Measurements from ENCODE around the gene PYGB. TPM values are rescaled to one million over a fixed set of nuclear protein-coding genes. Genes with fewer than 3 reads are reported as not detected.
"Not testable (repeated sequence)": the region's sequence is repeated elsewhere in the genome, so short reads cannot be mapped to it uniquely, and the experiment has no call there.

Gene PYGB
- total RNA-seq, 1 experiment from 2014 or later: 63.3 TPM

DNA sequence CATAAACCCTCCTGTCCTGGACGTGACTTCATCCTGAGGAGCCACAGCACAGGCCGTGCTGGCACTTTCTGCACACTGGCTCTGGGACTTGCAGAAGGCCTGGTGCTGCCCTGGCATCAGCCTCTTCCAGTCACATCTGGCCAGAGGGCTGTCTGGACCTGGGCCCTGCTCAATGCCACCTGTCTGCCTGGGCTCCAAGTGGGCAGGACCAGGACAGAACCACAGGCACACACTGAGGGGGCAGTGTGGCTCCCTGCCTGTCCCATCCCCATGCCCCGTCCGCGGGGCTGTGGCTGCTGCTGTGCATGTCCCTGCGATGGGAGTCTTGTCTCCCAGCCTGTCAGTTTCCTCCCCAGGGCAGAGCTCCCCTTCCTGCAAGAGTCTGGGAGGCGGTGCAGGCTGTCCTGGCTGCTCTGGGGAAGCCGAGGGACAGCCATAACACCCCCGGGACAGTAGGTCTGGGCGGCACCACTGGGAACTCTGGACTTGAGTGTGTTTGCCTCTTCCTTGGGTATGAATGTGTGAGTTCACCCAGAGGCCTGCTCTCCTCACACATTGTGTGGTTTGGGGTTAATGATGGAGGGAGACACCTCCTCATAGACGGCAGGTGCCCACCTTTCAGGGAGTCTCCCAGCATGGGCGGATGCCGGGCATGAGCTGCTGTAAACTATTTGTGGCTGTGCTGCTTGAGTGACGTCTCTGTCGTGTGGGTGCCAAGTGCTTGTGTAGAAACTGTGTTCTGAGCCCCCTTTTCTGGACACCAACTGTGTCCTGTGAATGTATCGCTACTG is 22.0 kb upstream of the PYGB start:
- in situ Hi-C loops (cut with HindIII; ENCODE audit: low sequenced_read_pairs): no loop called here
- DNase-seq (ENCODE audit: low spot score): no peak

- peak; percentile 91 for DNase-seq (ENCODE audit: low spot score)
- in situ Hi-C loops (cut with HindIII; ENCODE audit: low sequenced_read_pairs): no loop called here
Observed at GRCh38 chr20:25226433-25227316, 21.2 kb upstream of the PYGB start.

DNA sequence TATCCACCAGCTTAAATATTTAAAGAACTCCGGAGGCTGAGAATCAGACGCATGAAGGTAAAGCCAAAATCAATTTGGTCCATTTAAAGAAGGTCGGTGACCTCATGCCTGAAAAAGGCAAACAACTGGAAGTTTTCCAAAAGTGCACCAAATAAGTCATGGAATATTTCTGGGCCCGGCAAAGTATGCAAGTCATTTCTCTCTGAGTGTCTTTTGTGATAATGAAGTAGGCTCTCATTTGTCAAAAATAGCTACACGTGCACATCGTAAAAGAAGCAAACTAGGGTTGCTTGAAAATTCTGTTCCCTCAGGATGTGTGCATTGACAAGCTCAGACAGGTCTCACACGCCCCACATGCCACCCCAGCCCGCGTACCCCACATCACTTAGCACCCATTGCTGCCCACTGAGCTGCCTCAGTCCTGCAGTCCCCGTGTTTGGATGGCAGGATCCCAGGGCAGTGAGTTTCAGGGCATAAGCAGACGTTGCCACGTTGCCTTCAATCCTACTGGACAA is 20.5 kb upstream of the PYGB start:
- in situ Hi-C loops (cut with HindIII; ENCODE audit: low sequenced_read_pairs): no loop called here

GRCh38 chr20:25229486-25230165 is 18.3 kb upstream of the PYGB start:
- in situ Hi-C loops (cut with HindIII; ENCODE audit: low sequenced_read_pairs): no loop called here
- DNase-seq (ENCODE audit: low spot score): no peak

More for the DNA sequence above, 20.5 kb upstream of the PYGB start:
- DNase-seq (ENCODE audit: low spot score): peak; percentile 73

DNA sequence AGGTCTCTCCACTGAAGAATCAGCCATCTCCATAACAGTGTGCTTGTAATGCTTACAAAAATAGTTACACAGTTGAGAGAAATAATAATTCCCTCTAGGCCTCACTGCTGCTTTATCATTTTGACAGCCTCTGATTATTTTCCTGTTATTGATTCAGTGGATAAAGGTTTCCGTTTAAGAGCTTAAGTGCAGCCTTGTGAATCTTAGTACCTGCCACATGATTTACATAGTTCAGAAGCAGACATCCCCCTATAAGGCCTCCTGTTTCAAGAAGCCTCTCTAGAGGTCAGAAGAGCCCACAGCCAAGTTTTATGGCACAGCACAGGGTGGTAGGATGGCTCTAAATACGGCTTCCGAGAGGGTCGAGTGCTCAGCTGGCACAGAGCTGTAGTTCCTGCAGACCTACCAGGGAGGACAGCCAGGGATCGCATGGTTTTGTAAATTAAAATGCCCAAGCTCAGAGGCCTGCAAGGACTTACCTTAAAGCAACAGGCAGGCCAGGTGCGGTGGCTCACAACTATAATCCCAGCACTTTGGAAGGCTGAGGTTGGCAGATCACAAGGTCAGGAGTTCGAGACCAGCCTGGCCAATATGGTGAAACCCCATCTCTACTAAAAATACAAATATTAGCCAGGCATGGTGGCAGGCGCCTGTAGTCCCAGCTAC is 17.6 kb upstream of the PYGB start:
- DNase-seq (ENCODE audit: low spot score): no peak
- in situ Hi-C loops (cut with HindIII; ENCODE audit: low sequenced_read_pairs): no loop called here

GRCh38 chr20:25233016-25233772 is 14.7 kb upstream of the PYGB start:
- in situ Hi-C loops (cut with HindIII; ENCODE audit: low sequenced_read_pairs): no loop called here
- peak; percentile 76 for DNase-seq (ENCODE audit: low spot score)

- DNase-seq (ENCODE audit: low spot score); in situ Hi-C loops (cut with HindIII; ENCODE audit: low sequenced_read_pairs): not testable (repeated sequence)
Observed at GRCh38 chr20:25234009-25234849, 13.7 kb upstream of the PYGB start.

DNA sequence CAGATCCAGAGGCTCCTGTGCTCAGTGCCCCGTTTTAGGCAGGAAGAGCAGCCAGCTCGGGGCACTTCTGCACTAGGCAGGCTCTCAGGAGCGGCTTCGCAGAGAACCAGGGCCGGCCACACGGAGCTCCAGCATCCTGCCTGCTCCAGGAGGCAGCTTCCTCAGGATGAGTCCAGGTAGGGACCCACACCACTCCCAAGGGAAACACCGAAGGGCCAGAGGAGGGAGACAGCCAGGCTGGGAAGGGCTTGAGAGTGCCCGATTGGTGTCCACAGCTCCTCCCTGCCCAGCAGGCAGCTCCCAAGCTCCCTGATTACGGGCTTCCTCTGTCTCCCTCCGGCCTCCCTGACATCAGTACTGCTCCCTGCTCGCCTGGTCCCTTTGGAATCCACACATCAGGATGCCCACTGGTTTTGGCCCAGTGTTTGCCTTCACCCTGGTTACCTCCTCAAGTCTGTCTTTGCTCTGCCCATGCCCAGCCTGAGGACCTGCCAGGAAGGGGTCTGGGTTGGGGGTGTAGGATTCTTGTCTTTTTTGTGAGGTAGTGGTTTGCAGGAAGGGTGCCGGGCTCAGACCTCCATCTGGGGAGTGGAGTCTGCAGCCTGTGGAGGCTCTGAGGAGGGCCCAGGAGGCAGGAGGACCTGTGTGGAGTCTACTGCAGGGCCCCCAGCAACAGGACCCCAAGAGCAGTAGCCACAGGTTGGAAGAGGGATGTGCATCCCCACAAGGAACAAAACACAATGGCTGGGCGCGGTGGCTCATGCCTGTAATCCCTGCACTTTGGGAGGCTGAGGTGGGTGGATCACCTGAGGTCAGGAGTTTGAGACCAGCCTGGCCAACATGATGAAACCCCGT is 11.2 kb upstream of the PYGB start:
- in situ Hi-C loops (cut with HindIII; ENCODE audit: low sequenced_read_pairs): no loop called here
- DNase-seq (ENCODE audit: low spot score): no peak

GRCh38 chr20:25237610-25238318 is 10.1 kb upstream of the PYGB start:
- in situ Hi-C loops (cut with HindIII; ENCODE audit: low sequenced_read_pairs): no loop called here
- DNase-seq (ENCODE audit: low spot score): no peak

DNA sequence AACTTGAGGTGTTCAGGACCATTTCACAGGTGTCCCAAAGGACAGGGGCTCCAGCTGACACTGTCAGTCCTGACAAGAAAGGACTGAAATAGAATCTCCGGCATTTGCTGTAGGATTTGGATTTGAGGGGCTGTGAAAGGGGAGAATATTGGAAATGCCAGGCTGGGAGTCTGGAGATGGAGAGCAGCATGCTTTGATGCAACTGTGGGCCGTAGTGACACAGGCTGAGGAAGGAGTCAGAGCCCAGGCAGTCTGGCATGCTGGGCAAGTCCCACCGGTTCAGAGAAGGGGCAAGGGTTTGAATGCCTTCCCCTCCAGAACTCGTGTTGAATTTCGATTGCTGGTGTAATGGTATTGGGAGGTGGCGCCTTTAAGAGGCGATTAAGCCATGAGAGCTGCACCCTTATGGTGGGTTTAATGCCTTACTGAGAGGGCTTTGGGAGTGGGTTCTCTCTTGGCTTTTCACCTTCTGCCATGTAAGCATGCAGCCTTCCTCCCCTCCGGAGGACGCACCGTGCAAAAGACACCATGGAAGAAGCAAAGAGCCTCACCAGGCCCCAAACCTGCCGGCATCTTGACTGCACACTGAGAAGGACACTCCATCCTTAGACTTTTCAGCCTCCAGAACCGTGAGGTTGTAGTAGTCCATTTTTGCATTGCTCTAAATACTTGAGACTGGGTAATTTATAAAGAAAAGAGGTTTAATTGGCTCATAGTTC is 9.4 kb upstream of the PYGB start:
- in situ Hi-C loops (cut with HindIII; ENCODE audit: low sequenced_read_pairs): no loop called here
- DNase-seq (ENCODE audit: low spot score): no peak

DNA sequence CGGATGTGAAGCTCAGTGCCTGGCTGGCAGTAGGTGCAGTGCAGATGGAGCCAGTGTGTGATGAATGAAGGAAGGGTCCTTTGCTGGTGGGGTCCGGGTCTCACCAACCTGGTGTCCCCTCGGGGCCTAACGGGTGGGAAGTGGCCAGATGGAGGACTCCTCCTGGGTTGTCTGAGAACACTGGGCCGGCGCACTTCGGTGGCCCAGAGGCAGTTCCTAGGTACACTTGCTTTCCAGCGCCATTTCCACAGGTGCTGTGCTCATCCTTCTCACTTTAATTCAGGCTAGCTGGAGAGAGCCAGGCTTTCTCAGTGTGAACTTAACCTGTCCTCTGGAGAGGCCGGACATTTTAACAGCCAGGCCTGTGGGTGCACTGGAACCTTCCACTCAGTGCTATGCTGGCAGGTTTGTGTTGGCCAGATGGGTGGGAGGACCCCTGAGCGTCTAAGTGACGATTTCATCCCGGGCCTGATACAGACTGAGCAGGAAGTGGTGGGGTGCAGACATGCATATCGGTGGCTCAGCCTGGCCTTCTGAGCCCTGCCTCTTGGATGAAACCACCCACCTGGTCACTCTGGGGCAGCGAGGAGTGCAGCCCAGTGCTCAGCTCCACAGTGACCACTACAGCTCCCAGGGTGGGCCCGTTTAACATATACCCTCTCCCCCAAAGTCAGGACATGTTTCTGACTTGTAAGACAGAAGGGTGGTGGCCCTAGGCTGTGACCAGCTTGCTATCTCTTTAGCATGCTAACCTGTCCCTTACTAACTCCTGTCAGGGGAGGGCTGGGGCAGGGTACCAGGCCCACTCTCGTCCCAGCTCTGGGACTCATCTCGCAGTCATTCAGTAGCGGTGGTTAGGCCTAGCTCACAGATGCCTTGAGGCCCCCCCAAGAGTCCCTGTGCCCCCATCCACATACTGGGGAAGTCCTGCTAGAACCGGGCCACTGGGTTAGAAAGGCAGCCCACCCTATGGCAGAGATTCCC is 8.2 kb upstream of the PYGB start:
- no peak for DNase-seq (ENCODE audit: low spot score)

GRCh38 chr20:25240851-25241658 is 6.8 kb upstream of the PYGB start:
- DNase-seq (ENCODE audit: low spot score); in situ Hi-C loops (cut with HindIII; ENCODE audit: low sequenced_read_pairs): not testable (repeated sequence)

More for the DNA sequence above, 8.2 kb upstream of the PYGB start:
- in situ Hi-C loops (cut with HindIII; ENCODE audit: low sequenced_read_pairs): no loop called here

DNA sequence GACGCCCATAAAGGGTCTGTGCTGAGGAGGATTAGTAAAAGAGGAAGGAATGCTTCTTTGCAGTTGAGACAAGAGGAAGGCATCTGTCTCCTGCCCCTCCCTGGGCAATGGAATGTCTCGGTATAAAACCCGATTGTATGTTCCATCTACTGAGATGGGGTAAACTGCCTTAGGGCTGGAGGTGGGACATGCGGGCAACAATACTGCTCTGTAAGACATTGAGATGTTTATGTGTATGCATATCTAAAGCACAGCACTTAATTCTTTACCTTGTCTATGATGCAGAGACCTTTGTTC is 6.3 kb upstream of the PYGB start:
- in situ Hi-C loops (cut with HindIII; ENCODE audit: low sequenced_read_pairs); DNase-seq (ENCODE audit: low spot score): not testable (repeated sequence)

DNA sequence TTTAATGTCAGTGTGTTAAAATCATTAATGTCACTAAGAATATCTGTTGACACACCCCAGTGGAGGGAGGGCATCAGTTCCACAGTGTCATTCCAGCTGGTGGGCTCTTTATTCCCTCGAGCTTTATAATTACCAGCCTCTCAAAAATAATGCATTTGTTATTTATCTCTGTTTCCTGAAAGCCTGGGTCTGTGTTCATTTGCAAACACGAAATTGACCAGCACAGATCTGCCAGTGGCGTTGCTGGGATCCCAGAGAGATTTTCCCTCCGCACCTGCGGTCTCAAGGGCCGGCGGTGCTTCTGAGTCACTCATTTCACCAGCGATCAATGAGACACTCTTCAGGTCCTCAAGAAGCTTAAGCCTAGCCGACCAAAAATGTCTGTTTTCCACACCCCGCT is 5.7 kb upstream of the PYGB start:
- in situ Hi-C loops (cut with HindIII; ENCODE audit: low sequenced_read_pairs): no loop called here
- no peak for DNase-seq (ENCODE audit: low spot score)
